GM03348 (cell line): Measurements from ENCODE around the gene RPUSD2.

ENCODE experiments used
- DNase-seq: peaks from one replicate; pipeline ENCODE4 v3.0.0; 2012; ENCODE audit warnings: low spot score

The RPUSD2 gene

DNA sequence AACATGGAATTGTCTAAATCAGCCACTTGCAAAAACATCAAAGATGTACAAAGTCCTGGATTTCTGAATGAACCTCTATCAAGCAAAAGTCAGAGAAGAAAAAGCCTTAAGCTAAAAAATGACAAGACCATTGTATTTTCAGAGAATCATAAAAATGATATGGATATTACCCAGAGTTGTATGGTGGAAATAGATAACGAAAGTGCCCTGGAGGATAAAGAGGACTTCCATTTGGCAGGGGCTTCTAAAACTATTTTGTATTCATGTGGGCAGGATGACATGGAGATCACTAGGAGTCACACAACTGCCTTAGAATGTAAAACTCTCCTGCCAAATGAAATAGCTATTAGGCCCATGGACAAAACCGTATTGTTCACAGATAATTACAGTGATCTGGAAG, 54.3 kb downstream of the RPUSD2 start:
- no peak for DNase-seq
